Endothelial cell of umbilical vein (primary cell): ENCODE data around the gene STOML1. TPM values are rescaled to one million over a fixed set of nuclear protein-coding genes. Genes with fewer than 3 reads are reported as not detected.

Experiments
- BruUV-seq: library from RNA; stranded (reverse); fragments of 400-500 nt; replicated peaks from 2 replicates; lab custom pipeline; 2021; lab: Mats Ljungman, UMichigan
- CTCF ChIA-PET: fragments of 300-600, 350-600 bp; sonication (Branson Sonifier 250); formaldehyde crosslinking; loops from one replicate; lab custom pipeline; 2021; ENCODE audit warnings: antibody characterized with exemption, inconsistent platforms; lab: Charles Lee
- POLR2A ChIA-PET: fragments of 300-600, 350-600 bp; sonication (Branson Sonifier 250); formaldehyde crosslinking; loops from one replicate; lab custom pipeline; 2021; ENCODE audit warnings: antibody characterized with exemption, inconsistent platforms; lab: Charles Lee
- DNase-seq: peaks from one replicate; pipeline ENCODE4 v3.0.0-alpha.2; 2011; ENCODE audit warnings: low read depth, low spot score
- FAIRE-seq: peaks from 2 replicates; lab custom pipeline; 2011; peaks lifted over from hg19 to GRCh38; lab: Jason Lieb, UNC
- H2AFZ ChIP-seq: 2 replicates; pipeline ENCODE4 v1.6.0; 2012; ENCODE audit warnings: low read depth, low read length, control low read depth, inconsistent platforms
- H3K27ac ChIP-seq: 2 replicates; pipeline ENCODE4 v1.5.1; 2011; ENCODE audit warnings: low read depth, mild to moderate bottlenecking, control low read depth, low read length, moderate library complexity; ENCODE audit not compliant: insufficient read depth
- H3K27me3 ChIP-seq, 2 experiments: 2 replicates each; pipeline versions ENCODE4 v1.6.0 to v1.6.1; 2011; ENCODE audit warnings: low read length in 2 of 2, mixed read lengths in 1 of 2; ENCODE audit not compliant: control insufficient read depth in 2 of 2, insufficient read depth in 2 of 2
- H3K36me3 ChIP-seq, 2 experiments: 2 replicates in 1 of 2; 3 replicates in 1 of 2; pipeline ENCODE4 v1.5.1; 2011; ENCODE audit warnings: low read length in 2 of 2, mild to moderate bottlenecking in 1 of 2, moderate library complexity in 1 of 2; ENCODE audit not compliant: control insufficient read depth in 2 of 2, insufficient read depth in 2 of 2; ENCODE audit errors: extremely low read depth in 1 of 2
- H3K4me1 ChIP-seq: 3 replicates; pipeline ENCODE4 v1.5.1; 2011; ENCODE audit warnings: mild to moderate bottlenecking, low read length; ENCODE audit not compliant: control insufficient read depth, insufficient read depth; ENCODE audit errors: extremely low read depth
- H3K4me2 ChIP-seq: 2 replicates; pipeline ENCODE4 v1.6.1; 2011; ENCODE audit warnings: low read length, control low read depth, mixed read lengths; ENCODE audit not compliant: insufficient read depth
- H3K4me3 ChIP-seq, 3 experiments: fragments of 200-600 bp in 1 of 3; sonication (generic), shearing (Covaris generic) in 1 of 3; replicated peaks in 1 of 3; 2 replicates each; pipeline ENCODE4 v1.5.1; 2011 to 2016; ENCODE audit warnings: control low read depth in 3 of 3, low read length in 3 of 3, mild to moderate bottlenecking in 2 of 3, inconsistent platforms in 1 of 3, low read depth in 1 of 3, moderate library complexity in 1 of 3; ENCODE audit not compliant: insufficient read depth in 1 of 3
- H3K79me2 ChIP-seq: 2 replicates; pipeline ENCODE4 v1.6.0; 2012; ENCODE audit warnings: low read length, inconsistent platforms; ENCODE audit not compliant: control insufficient read depth, insufficient read depth
- H3K9ac ChIP-seq: replicated peaks from 2 replicates; pipeline ENCODE3; 2011; ENCODE audit warnings: low read length, control low read depth; ENCODE audit not compliant: insufficient read depth; ENCODE audit errors: extremely low read depth
- H3K9me1 ChIP-seq: replicated peaks from 3 replicates; pipeline ENCODE4 v1.6.0; 2011; ENCODE audit warnings: mild to moderate bottlenecking, low read length; ENCODE audit not compliant: control insufficient read depth, insufficient read depth; ENCODE audit errors: extremely low read depth
- H3K9me3 ChIP-seq: replicated peaks from 2 replicates; pipeline ENCODE4 v1.5.1; 2012; ENCODE audit warnings: low read length, inconsistent platforms; ENCODE audit not compliant: control insufficient read depth, insufficient read depth
- H4K20me1 ChIP-seq: replicated peaks from 2 replicates; pipeline ENCODE3; 2011; ENCODE audit warnings: mild to moderate bottlenecking, low read length; ENCODE audit not compliant: control insufficient read depth, insufficient read depth; ENCODE audit errors: extremely low read depth
- EZH2 ChIP-seq: IDR thresholded peaks from 2 replicates; pipeline ENCODE4 v1.6.1; 2012; ENCODE audit warnings: borderline replicate concordance, low read depth, mild to moderate bottlenecking, moderate library complexity, low read length, inconsistent platforms; ENCODE audit not compliant: severe bottlenecking
- FOS ChIP-seq: IDR thresholded peaks from 2 replicates; pipeline ENCODE4 v1.6.1; 2011; ENCODE audit warnings: mild to moderate bottlenecking, low read length, moderate library complexity, borderline replicate concordance; ENCODE audit not compliant: insufficient read depth
- GATA2 ChIP-seq: IDR thresholded peaks from 2 replicates; pipeline ENCODE4 v1.7.0; 2011; ENCODE audit warnings: low read depth, mild to moderate bottlenecking, moderate library complexity, mixed read lengths, low read length; ENCODE audit not compliant: insufficient read length, insufficient read depth
- JUN ChIP-seq: IDR thresholded peaks from 2 replicates; pipeline ENCODE4 v1.6.1; 2011; ENCODE audit warnings: borderline replicate concordance, low read depth; ENCODE audit not compliant: insufficient read length, insufficient read depth
- MYC ChIP-seq: IDR thresholded peaks from one replicate; pipeline ENCODE4 v1.6.1; 2011; ENCODE audit warnings: mild to moderate bottlenecking, low read depth, low read length
- POLR2A ChIP-seq: IDR thresholded peaks from 2 replicates; pipeline ENCODE4 v1.6.1; 2012; ENCODE audit warnings: low read depth, mild to moderate bottlenecking, control low read depth, low read length
- POLR2AphosphoS5 ChIP-seq: IDR thresholded peaks from 2 replicates; pipeline ENCODE4 v1.6.1; 2012; ENCODE audit warnings: low read depth, mild to moderate bottlenecking, control low read depth, low read length, moderate library complexity; ENCODE audit not compliant: insufficient read depth
- dilution Hi-C: fragments of 300-500 bp; cut with MboI; formaldehyde crosslinking; loops from one replicate; pipeline ENCODE4 v1.15.0; 2019; ENCODE audit warnings: low sequenced_read_pairs; ENCODE audit not compliant: extremely low pct_ligation_motif_present
- intact Hi-C: fragments of 100-400 bp; cut with micrococcal nuclease; formaldehyde crosslinking; loops from one replicate; pipeline ENCODE4 v1.10.0; 2022
- polyA plus RNA-seq, 4 experiments: library from polyadenylated mRNA; depleted of rRNA in 3 of 4; stranded (reverse) in 3 of 4; unstranded in 1 of 4; fragments of >200 nt; gene quantifications; 2 replicates each; pipeline versions ENCODE4 v1.2.1 to v1.2.3, GENCODE V29; 2011 to 2012; ENCODE audit warnings: missing spikeins in 1 of 4
- total RNA-seq: library from RNA; stranded (reverse); gene quantifications from 2 replicates; pipeline ENCODE4 v1.2.3, GENCODE V29; 2021
- TF ChIP-seq, protein P1 (sequence below): IDR thresholded peaks from 2 replicates; pipeline ENCODE4 v1.6.1; 2011; ENCODE audit not compliant: insufficient read depth, insufficient read length
- TF ChIP-seq, protein P2 (sequence below), 2 donors: IDR thresholded peaks; 1 replicate in 1 of 2; 2 replicates in 1 of 2; pipeline ENCODE4 v1.5.1; 2011; ENCODE audit warnings: low read length in 2 of 2, mild to moderate bottlenecking in 2 of 2, moderate library complexity in 2 of 2, control low read depth in 1 of 2, inconsistent platforms in 1 of 2, low read depth in 1 of 2; ENCODE audit not compliant: insufficient read depth in 1 of 2; ENCODE audit errors: extremely low read depth in 1 of 2

STOML1 gene
- total and polyA plus RNA-seq, 2 donors (not counting 3 experiments of a cell fraction or from before 2014, with no cell fraction given), result 12.9 to 15.4 TPM

DNA sequence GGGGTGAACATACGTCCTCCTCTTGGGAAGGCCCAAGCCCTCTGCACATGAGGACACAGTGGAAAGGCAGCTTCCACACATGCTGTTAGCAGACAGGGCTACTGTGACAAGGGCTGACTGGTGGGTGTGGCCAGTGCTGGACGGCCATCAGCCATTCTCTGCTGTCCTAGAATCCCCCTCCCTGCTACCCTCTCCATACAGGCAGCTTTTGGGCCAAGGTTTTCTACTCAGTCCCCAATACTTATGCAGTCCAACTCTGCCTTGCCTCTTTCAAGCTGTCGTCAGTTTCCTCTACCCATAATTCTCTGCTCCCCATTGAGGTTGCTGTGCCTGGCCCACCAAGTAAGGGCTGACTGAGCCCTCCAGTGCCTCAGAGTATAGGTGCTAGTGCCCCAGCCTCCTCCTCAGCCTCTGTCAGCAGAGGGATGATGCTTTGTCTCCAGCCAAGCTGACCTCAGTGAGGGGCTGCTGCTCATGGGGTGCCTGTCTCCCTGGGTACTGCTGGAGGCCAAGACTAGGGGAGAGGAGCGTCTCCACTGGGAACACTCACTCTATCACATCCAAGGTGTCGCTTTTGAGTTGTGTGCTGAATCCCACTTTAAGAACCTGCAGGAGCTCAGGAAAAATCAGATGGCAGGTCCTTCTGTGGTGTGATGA is 63.0 kb downstream of the STOML1 start:
- Histone ChIP-seq H3K4me1 (peaks cover 18% of the 10 kb centered on the region), H4K20me1 (no peaks in the 10 kb centered on the region), H3K27ac (no peak overlapping the region), H3K9me3 (no peaks in the 10 kb centered on the region), H3K27me3 (no peaks in the 10 kb centered on the region), H3K79me2 (no peaks in the 10 kb centered on the region), H3K36me3 (no peaks in the 10 kb centered on the region), H3K4me2 (no peak overlapping the region), H2AFZ (no peak overlapping the region), H3K9ac (no peak overlapping the region), H3K9me1 (no peaks in the 10 kb centered on the region), H3K4me3 (no peak overlapping the region)
- TF ChIP-seq, protein P1, sequence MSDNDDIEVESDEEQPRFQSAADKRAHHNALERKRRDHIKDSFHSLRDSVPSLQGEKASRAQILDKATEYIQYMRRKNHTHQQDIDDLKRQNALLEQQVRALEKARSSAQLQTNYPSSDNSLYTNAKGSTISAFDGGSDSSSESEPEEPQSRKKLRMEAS, result no peak
- TF ChIP-seq, protein P2, sequence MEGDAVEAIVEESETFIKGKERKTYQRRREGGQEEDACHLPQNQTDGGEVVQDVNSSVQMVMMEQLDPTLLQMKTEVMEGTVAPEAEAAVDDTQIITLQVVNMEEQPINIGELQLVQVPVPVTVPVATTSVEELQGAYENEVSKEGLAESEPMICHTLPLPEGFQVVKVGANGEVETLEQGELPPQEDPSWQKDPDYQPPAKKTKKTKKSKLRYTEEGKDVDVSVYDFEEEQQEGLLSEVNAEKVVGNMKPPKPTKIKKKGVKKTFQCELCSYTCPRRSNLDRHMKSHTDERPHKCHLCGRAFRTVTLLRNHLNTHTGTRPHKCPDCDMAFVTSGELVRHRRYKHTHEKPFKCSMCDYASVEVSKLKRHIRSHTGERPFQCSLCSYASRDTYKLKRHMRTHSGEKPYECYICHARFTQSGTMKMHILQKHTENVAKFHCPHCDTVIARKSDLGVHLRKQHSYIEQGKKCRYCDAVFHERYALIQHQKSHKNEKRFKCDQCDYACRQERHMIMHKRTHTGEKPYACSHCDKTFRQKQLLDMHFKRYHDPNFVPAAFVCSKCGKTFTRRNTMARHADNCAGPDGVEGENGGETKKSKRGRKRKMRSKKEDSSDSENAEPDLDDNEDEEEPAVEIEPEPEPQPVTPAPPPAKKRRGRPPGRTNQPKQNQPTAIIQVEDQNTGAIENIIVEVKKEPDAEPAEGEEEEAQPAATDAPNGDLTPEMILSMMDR (IDR thresholded peaks at IDR 0.05; ENCODE audit: extremely low read depth in 1 of 2, insufficient read depth in 1 of 2, low read depth in 1 of 2, low read length in 2 of 2), result no peak
- TF ChIP-seq MYC, result no peak
- TF ChIP-seq EZH2, result no peak
- TF ChIP-seq GATA2, result no peak
- TF ChIP-seq POLR2AphosphoS5, result no peak
- TF ChIP-seq POLR2A, result no peak
- TF ChIP-seq JUN, result no peak
- no peak for TF ChIP-seq FOS
- BruUV-seq, result no TSS peak
- CTCF ChIA-PET, result interaction anchor here (0.7 to 1.2 kb wide), 3 partner anchors 14 to 22 kb away, joined by 3 read pairs; no protein-coding TSS in a partner anchor
- POLR2A ChIA-PET, result interaction anchor here (0.7 kb wide), 1 partner anchor 11 kb away, joined by 3 read pairs; no protein-coding TSS in a partner anchor
- intact Hi-C loops, result no loop called here
- dilution Hi-C loops, result no loop called here
- no peak for FAIRE-seq
- no peak for DNase-seq

Other genes with a start within 250 kb of the STOML1 start
- gene INSYN1, start 238.9 kb downstream of the STOML1 start, total RNA-seq, result 0.58 TPM in 1 of 2 replicates, not detected in the other
- 0.18 and 0.29 TPM in 2 replicates for gene INSYN1, start 238.9 kb downstream of the STOML1 start, polyA plus RNA-seq
- gene TBC1D21, start 118.7 kb downstream of the STOML1 start, total RNA-seq, result not detected in 2 replicates
- gene TBC1D21, start 118.7 kb downstream of the STOML1 start, polyA plus RNA-seq, result not detected in 2 replicates
- gene LOXL1, start 65.8 kb downstream of the STOML1 start, total RNA-seq, result 5.2 and 9.2 TPM in 2 replicates
- gene LOXL1, start 65.8 kb downstream of the STOML1 start, polyA plus RNA-seq, result 14.4 and 19.3 TPM in 2 replicates
- gene PML, start 2.4 kb upstream of the STOML1 start, total RNA-seq, result 77.4 and 79.6 TPM in 2 replicates
- 30.4 and 32.2 TPM in 2 replicates for gene PML, start 2.4 kb upstream of the STOML1 start, polyA plus RNA-seq
- gene GOLGA6A, start 90.3 kb upstream of the STOML1 start, total RNA-seq, result not detected in 2 replicates
- not detected in 2 replicates for gene GOLGA6A, start 90.3 kb upstream of the STOML1 start, polyA plus RNA-seq
- not detected in 2 replicates for gene ISLR2, start 138.3 kb upstream of the STOML1 start, total RNA-seq
- gene ISLR2, start 138.3 kb upstream of the STOML1 start, polyA plus RNA-seq, result not detected in 2 replicates
- not detected in 2 replicates for gene ISLR, start 181.4 kb upstream of the STOML1 start, total RNA-seq
- gene ISLR, start 181.4 kb upstream of the STOML1 start, polyA plus RNA-seq, result not detected in 2 replicates
- gene STRA6, start 210.5 kb upstream of the STOML1 start, total RNA-seq, result not detected in 2 replicates
- gene STRA6, start 210.5 kb upstream of the STOML1 start, polyA plus RNA-seq, result not detected in 2 replicates
- not detected in 2 replicates for gene CCDC33, start 244.0 kb upstream of the STOML1 start, total RNA-seq
- not detected in 2 replicates for gene CCDC33, start 244.0 kb upstream of the STOML1 start, polyA plus RNA-seq